GM18868 (cell line): ENCODE measurements around the gene MTG2.

Experiments used
- ATAC-seq: cut with Tn5 transposase; IDR thresholded peaks from one replicate; pipeline ENCODE4 v1.9.1; 2021; ENCODE audit warnings: mild to moderate bottlenecking, moderate library complexity; ENCODE audit not compliant: unreplicated experiment

Gene MTG2

DNA sequence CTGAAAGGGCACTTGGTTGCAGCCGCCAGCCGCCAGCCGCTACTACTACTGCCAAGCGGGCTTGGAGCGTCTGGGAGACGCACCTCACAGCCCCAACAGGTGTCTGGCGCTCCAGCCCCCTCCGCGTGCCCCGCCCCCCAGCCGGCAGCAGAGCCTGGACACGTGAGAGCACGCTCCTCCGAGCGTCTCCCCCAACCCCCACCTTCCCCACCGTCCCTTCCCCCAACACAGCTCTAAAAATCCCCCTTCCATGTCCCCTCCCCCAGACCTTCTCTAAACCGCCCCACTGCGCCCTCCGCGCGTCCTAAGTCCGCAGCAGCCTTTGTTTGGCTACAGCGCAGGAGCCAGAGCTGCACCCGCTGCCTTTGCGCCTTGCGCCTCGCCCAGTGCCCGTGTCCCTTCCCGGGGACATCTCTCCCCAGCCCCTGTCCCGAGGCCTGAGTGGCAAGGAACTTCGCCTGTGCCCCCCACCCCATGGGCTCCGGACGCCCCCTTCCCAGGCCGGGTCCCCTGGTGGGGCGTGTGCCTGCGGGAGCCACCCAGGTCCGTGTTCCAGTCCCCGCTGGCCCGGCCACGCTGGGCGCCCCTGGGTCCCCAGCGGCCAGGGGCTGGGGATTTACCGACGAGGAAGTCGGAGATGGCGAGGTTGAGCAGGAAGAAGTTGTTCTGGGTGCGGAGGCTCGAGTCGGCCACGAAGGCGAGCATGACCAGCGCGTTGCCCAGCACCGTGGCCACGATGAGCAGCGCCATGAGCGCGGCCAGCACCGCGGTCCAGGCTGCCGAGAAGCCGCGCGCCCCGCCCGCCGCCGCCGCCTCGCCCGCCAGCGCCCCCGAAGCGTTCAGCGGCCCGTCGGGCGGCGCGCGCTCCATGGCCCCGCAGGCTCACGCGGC, 36.5 kb downstream of the MTG2 start:
- ATAC-seq: no peak

GRCh38 chr20:62219992-62220665, 37.3 kb downstream of the MTG2 start, which contains the start of gene HRH3:
Gene HRH3, minus strand, starts transcription at chr20:62220278. Its CDS starts 308 bp downstream, at chr20:62219970.
- no peak for ATAC-seq

- ATAC-seq: no peak
These were observed 38.1 kb downstream of the MTG2 start for GRCh38 chr20:62220666-62221568.

GRCh38 chr20:62222266-62222850, 39.5 kb downstream of the MTG2 start:
- ATAC-seq: no peak

DNA sequence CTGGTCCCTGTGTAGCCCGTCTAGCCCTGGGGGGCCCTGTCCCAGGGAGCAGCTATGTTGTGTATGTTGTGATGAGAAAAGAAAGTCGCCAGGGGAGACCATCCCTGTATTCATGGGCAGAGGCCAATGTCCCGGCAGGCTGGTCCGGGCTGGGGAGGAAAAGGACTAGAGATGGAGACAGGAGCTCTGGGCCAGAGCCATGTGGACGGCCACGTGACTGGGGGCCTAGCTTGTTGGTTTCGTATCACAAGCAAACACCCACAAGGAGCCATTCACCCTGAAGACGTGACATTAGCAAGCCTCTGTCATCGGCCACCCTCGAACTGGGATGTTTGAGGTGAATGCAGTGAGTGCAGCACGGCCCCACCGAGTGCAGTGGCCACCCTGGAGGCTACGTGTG, 40.1 kb downstream of the MTG2 start:
- ATAC-seq: no peak

GRCh38 chr20:62223571-62223970, 40.7 kb downstream of the MTG2 start:
- ATAC-seq: no peak

GRCh38 chr20:62224113-62224855, 41.5 kb downstream of the MTG2 start:
- ATAC-seq: no peak

DNA sequence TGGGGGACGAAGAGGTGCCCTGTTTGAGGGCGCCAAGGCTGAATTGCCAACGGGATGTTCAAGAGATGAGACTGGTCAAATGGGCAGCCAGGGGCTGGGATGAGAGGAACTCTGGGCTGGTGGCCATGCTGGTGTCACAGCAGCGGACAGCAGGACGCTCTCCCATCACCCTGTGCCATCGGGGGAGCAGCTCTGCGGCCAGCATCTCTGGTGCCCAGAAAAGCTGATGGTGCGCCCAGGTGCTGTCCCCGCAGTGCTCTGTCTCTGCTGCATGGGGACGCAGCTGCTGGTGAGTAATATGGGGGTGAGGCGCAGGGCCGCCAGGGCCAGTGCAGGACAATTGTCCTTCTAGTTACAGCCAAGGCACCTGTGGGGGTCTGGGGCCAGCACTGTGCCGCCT, 42.2 kb downstream of the MTG2 start:
- ATAC-seq: no peak

DNA sequence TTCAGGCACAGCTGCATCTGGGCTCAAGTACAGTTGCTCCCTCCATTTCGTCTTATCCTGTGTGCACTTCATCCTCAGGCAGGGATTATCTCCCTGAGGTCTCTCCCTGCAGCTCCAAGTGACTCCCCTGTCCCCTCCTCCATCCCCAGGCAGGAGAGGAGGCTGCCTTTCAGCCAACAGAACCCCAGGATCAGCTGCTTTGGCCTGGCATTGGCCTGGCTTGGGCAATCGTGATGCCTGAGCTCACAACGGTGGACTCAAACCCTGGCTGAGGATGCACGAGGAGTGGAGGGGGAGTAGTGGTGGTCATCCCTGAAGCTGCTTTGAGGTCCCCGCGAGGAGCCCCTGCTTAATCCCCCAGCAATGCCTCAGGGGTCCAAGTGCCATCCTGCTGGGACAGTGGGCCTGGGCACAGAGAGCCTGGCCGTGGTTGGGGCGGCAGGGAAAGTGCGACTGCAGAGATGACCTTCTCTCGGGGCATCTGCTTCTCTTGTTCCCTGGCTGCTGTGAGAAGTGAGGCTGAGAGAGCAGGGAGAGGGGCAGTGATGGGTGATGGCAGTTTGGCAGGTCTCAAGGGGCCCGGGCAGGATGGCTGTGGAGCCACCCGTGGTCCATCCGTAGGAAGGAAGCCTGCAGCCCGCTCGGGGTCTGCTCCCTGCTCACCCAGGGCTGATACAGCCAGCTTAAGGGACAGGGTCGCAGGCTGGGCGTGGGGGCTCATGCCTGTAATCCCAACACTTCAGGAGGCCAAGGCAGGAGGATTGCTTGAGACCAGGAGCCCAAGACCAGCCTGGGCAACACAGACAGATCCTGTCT, 43.2 kb downstream of the MTG2 start:
- ATAC-seq: no peak

DNA sequence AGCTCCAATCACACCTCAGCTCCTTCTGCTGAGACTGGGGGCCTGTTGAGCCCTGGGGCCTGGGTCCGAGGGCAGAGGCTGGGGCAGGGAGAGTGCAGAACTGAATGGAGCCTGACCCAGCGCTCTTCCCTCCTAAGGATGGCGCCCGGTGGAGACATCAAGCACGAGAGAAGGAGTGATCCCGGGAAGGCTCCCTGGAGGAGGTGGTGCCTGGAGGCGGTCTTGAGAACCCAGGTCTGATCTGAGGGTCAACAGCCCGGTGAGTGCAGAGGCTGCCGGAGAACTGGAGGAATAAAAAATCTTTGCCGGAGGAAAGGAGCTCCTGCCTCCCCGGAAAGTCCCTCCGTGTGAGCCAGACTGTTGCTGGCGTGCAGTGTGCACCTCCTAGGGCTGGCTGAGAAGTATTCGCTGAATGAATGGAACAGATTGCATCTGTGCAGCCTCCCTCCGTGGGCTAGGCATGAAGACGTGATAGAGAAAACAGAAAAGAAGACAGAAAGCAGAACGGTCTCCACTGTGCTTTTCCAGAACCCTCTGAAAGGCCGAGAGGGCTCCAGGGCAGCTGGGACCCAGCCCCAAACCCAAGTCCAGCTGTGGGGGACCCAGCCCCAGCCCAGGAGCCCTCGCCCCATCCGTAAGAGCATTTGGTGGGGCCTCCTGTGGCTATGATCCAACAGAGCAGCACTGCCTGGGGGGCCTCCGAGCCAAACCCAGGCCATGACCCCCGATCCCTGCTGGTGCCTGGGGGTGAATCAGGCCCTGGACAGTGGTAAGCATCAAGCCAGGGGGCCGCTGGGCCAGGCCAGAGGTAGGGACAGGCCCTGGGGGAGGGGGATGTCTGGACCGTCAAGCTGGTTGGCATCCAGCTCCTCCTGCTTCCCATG, 44.1 kb downstream of the MTG2 start:
- ATAC-seq: no peak

GRCh38 chr20:62227591-62227976, 44.8 kb downstream of the MTG2 start:
- ATAC-seq: no peak

GRCh38 chr20:62227977-62228958, 45.4 kb downstream of the MTG2 start:
- no peak for ATAC-seq

DNA sequence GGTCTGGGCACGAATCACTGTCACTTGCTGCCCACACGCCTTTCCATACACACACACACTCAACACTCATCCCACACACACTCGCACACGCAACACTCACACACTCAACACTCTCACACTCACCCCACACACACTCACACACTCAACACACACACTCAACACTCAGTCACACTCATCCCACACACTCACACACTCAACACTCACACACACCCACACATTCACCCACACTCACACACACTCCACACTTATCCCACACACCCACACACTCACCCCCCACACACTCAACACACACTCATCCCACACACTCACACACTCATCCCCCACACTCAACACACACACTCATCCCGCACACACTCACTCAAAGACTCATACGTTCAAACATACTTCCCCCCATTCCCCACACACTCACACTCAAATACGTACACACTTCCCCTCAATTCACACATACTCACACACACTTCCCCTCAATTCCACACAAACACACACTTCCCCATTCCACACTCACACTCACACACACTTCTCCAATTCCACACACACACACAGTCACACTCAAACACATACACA, 46.2 kb downstream of the MTG2 start:
- ATAC-seq: no peak

- no peak for ATAC-seq
These were observed 46.8 kb downstream of the MTG2 start for GRCh38 chr20:62229667-62230066.

DNA sequence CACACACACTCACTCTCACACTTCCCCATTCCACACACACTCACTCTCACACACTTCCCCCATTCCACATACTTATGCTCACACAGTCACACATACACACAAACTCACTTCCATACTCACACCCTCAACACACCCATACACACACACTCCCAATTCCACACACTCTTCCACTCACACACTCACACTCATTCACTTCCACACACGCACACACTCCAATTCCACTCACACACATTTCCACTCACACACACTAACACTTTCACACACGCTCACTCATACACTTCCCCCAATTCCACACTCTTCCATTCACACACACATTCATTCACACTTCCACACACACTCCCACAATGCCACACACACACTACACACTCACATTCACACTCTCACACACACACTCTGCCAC, 47.4 kb downstream of the MTG2 start:
- ATAC-seq: no peak

- no peak for ATAC-seq
These were observed 47.9 kb downstream of the MTG2 start for GRCh38 chr20:62230696-62231095.

- no peak for ATAC-seq
These were observed 48.5 kb downstream of the MTG2 start for GRCh38 chr20:62231292-62231691.
